SJSA1 (cell line): ENCODE data around the gene FBN1. TPM values are rescaled to one million over a fixed set of nuclear protein-coding genes. Genes with fewer than 3 reads are reported as not detected.

Experiments
- DNase-seq, 2 experiments: peaks; one replicate each; pipeline ENCODE4 v3.0.0-alpha.2; 2015 to 2020; ENCODE audit warnings: low spot score in 2 of 2, low read depth in 1 of 2
- H3K27ac ChIP-seq: fragments of 250-450 bp; sonication (Bioruptor Pico); 2 replicates; pipeline ENCODE4 v1.5.1; 2020; ENCODE audit warnings: mild to moderate bottlenecking, moderate library complexity
- H3K27me3 ChIP-seq: fragments of 250-450 bp; sonication (Bioruptor Pico); replicated peaks from 2 replicates; pipeline ENCODE4 v1.5.1; 2020; ENCODE audit warnings: mild to moderate bottlenecking, moderate library complexity
- H3K36me3 ChIP-seq: fragments of 250-450 bp; sonication (Bioruptor Pico); 2 replicates; pipeline ENCODE4 v1.5.1; 2020; ENCODE audit warnings: mild to moderate bottlenecking
- H3K4me1 ChIP-seq: fragments of 250-450 bp; sonication (Bioruptor Pico); replicated peaks from 2 replicates; pipeline ENCODE4 v1.6.1; 2021; ENCODE audit warnings: mild to moderate bottlenecking
- H3K4me3 ChIP-seq: fragments of 250-450 bp; sonication (Bioruptor Pico); 2 replicates; pipeline ENCODE4 v1.5.1; 2020; ENCODE audit warnings: mild to moderate bottlenecking
- H3K9me3 ChIP-seq: fragments of 250-450 bp; sonication (Bioruptor Pico); replicated peaks from 2 replicates; pipeline ENCODE4 v1.5.1; 2020; ENCODE audit warnings: mild to moderate bottlenecking
- total RNA-seq: library from RNA; depleted of rRNA; stranded (reverse); fragments of >200 nt; shearing (Covaris generic); gene quantifications from 2 replicates; pipeline ENCODE4 v1.2.3, GENCODE V29; 2014

FBN1 gene
- total RNA-seq, 1 experiment from 2014 or later: 352 TPM

- DNase-seq: no peak
- H3K27ac ChIP-seq: no peak overlapping the region
Observed at GRCh38 chr15:48413304-48413703, 232.2 kb downstream of the FBN1 start.

DNA sequence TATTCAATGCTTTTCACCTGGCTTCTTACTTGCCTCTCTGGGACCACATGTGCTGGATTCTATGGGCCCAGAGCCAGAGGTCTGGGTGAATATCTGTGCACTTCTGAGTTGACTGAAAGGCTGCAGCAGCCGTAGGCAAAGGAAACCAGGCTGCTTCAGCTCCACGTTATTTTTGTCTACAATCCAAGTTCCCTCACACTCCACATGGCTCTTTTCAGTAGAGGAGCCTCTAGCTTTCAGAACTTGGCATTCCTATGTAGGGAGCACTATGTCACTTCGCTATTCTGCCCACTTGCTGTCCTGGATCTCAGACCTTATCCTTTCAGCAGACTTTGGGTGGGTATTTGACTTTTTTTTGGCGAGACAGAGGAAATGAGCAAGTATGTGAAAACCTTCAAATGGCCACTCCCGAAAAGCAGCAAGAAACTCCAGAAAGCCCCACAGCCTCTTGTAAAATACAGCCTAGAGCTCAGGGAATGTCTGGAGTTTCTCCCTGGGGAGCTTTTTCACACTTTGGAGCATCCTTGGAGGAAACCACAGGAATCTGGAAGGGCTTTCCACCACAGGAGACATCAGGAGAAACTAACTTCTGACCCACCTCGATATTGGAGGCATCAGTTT, 233.4 kb downstream of the FBN1 start:
- Histone ChIP-seq H3K27me3 (no peaks in the 10 kb centered on the region), H3K9me3 (no peaks in the 10 kb centered on the region), H3K4me1 (peaks cover 23% of the 10 kb centered on the region), H3K4me3 (no peak overlapping the region), H3K36me3 (peaks cover 83% of the 10 kb centered on the region), H3K27ac (no peak overlapping the region)
- no peak for DNase-seq

More at GRCh38 chr15:48413304-48413703, 232.2 kb downstream of the FBN1 start:
- H3K4me1 ChIP-seq: peaks cover 23% of the 10 kb centered on the region
- peaks cover 90% of the 10 kb centered on the region for H3K36me3 ChIP-seq
- no peak overlapping the region for H3K4me3 ChIP-seq
- H3K27me3 ChIP-seq: no peaks in the 10 kb centered on the region
- no peaks in the 10 kb centered on the region for H3K9me3 ChIP-seq

GRCh38 chr15:48409623-48410022, 235.9 kb downstream of the FBN1 start:
- Histone ChIP-seq H3K9me3 (no peaks in the 10 kb centered on the region), H3K4me1 (peaks cover 16% of the 10 kb centered on the region), H3K27ac (no peak overlapping the region), H3K36me3 (peaks cover 65% of the 10 kb centered on the region), H3K4me3 (no peak overlapping the region), H3K27me3 (no peaks in the 10 kb centered on the region)
- no peak for DNase-seq

DNA sequence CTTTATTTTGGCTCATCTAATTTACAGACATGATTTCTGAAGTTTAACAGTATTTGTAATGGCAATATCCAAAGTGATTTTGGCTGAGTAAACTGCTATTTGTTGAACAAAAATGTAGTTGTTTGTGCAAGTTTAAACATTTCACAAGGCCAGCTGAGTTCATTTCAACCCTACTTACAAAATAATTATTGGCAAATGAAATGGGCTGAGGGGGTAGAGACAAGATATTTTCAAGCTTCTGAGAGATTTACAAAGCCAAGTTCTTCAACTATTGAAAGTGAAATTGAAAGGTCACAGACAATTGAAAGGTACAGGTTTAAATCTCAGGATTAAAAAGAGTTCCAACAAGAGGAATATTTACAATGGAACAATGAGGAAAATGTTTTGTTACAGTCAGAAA, 237.2 kb downstream of the FBN1 start:
- Histone ChIP-seq H3K27ac (no peak overlapping the region), H3K36me3 (peaks cover 52% of the 10 kb centered on the region), H3K27me3 (no peaks in the 10 kb centered on the region), H3K9me3 (no peaks in the 10 kb centered on the region), H3K4me1 (peaks cover 9% of the 10 kb centered on the region), H3K4me3 (no peak overlapping the region)
- no peak for DNase-seq

GRCh38 chr15:48407646-48408045, 237.9 kb downstream of the FBN1 start:
- H3K27ac ChIP-seq: no peak overlapping the region
- peaks cover 5% of the 10 kb centered on the region for H3K4me1 ChIP-seq
- no peaks in the 10 kb centered on the region for H3K9me3 ChIP-seq
- H3K36me3 ChIP-seq: peaks cover 45% of the 10 kb centered on the region
- no peak overlapping the region for H3K4me3 ChIP-seq
- H3K27me3 ChIP-seq: no peaks in the 10 kb centered on the region
- no peak for DNase-seq

- Histone ChIP-seq H3K27ac (no peak overlapping the region), H3K36me3 (peaks cover 38% of the 10 kb centered on the region), H3K4me1 (peaks cover 1% of the 10 kb centered on the region; the same call in 1 of the 2 replicates), H3K4me3 (no peak overlapping the region), H3K27me3 (no peaks in the 10 kb centered on the region), H3K9me3 (no peaks in the 10 kb centered on the region)
- no peak for DNase-seq
Observed at GRCh38 chr15:48406911-48407310, 238.6 kb downstream of the FBN1 start.

DNA sequence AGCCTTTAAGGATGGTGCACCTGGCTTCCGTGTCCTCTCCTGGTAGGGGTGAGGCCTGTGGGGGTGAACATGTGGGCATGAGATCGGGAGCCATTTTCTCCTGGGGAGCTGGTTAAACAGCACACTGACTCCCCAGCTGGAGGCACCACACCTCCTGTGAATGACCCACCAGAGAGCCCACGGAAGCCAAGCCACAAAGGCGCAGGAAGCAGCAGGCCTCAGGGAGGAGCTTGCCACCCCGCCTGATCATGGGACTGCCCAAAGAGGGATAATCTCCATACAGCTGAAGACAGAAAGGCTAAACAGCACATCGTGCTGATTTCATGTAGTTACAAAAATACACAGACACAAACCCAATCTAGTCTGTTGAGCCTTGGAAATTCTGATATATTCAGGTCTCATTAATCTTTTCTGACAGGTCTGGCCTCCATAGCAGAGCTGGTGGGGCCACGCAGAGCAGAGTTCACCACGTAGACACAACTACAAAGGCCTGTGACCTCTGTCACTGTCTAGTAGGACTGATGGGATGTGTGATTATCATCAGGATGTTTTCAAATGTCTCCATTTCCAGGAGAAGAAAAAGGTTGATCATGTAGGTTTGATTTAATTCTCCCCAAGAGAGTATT, 239.1 kb downstream of the FBN1 start:
- Histone ChIP-seq H3K4me3 (no peak overlapping the region), H3K27me3 (no peaks in the 10 kb centered on the region), H3K36me3 (peaks cover 33% of the 10 kb centered on the region), H3K4me1 (no peaks in the 10 kb centered on the region), H3K9me3 (no peaks in the 10 kb centered on the region), H3K27ac (no peak overlapping the region)
- no peak for DNase-seq

DNA sequence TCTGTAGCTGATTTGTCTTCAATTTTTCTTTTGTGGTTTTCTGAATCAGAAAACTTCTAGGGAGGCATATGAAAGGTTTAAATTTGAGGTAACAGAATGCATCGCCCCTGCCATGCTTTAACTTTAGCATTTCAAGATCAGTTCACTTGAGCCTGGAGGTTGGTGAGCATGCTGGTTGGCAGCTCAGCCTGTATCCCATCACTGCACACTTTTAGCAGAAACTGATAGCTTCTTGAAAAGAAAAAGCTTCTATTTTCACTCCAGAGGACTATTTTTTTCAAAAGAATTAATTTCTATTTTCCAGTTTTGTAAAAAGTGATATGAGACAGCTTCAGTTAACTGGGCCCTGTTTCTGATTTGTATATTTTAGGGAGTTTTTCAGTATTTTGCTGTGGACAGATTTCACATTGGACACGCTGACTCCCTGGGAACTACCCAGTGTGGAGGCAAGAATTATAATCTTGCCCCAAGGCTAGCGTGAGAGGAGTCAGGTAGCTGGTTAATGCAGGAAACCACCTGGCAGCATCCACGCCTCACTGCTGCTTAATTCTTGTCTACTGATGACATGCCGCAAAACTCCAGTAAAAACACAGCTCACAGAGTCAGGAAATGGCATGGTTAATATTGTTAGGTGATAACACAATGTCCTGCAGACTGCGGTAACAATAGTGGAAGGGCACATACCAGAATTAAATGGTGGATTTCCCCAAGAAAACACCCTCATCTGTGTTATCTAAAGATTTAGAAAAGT, 242.9 kb downstream of the FBN1 start:
- H3K4me1 ChIP-seq: peaks cover 9% of the 10 kb centered on the region; the same call in 1 of the 2 replicates
- 0 out of 2 replicates have a peak, but pooled peaks cover 3% of the 10 kb centered on the region for H3K36me3 ChIP-seq
- no peaks in the 10 kb centered on the region for H3K9me3 ChIP-seq
- H3K27ac ChIP-seq: no peak overlapping the region
- no peaks in the 10 kb centered on the region for H3K27me3 ChIP-seq
- DNase-seq: no peak
- H3K4me3 ChIP-seq: no peak overlapping the region

- DNase-seq: peak in 1 of 2 experiments; percentile 34
- H3K27me3 ChIP-seq: no peaks in the 10 kb centered on the region
- H3K9me3 ChIP-seq: no peaks in the 10 kb centered on the region
- H3K4me1 ChIP-seq: peaks cover 9% of the 10 kb centered on the region
- no peak overlapping the region for H3K27ac ChIP-seq
- H3K36me3 ChIP-seq: no peaks in the 10 kb centered on the region
- H3K4me3 ChIP-seq: no peak overlapping the region
Observed at GRCh38 chr15:48400086-48400485, 245.4 kb downstream of the FBN1 start.

- Histone ChIP-seq H3K4me3 (no peak overlapping the region), H3K36me3 (no peaks in the 10 kb centered on the region), H3K27me3 (no peaks in the 10 kb centered on the region), H3K4me1 (peaks cover 9% of the 10 kb centered on the region), H3K9me3 (no peaks in the 10 kb centered on the region), H3K27ac (no peak overlapping the region)
- no peak for DNase-seq
Observed at GRCh38 chr15:48397841-48398240, 247.7 kb downstream of the FBN1 start.

DNA sequence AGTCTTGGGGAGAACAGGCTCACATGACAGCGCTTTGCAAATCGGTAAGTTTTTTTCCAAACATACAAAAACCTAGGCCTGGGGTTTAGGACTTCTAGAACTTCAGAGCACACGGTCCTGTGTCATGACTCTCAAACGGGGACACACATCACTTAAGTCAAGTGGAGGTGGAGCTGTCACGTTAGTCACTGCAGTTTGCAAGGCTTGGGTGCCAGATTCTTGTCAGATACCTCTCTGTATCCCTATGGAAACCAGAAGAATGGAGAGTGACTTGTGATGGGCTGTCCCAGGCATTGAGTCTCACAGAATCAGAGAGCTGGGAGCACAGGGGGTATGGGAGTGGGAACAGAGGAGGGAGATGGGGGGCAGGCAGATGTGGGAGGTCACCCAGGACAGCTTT, 249.5 kb downstream of the FBN1 start:
- H3K4me1 ChIP-seq: peaks cover 16% of the 10 kb centered on the region
- H3K27me3 ChIP-seq: no peaks in the 10 kb centered on the region
- H3K4me3 ChIP-seq: no peak overlapping the region
- no peaks in the 10 kb centered on the region for H3K9me3 ChIP-seq
- no peak for DNase-seq
- H3K36me3 ChIP-seq: no peaks in the 10 kb centered on the region
- H3K27ac ChIP-seq: no peak overlapping the region

- no peaks in the 10 kb centered on the region for H3K36me3 ChIP-seq
- H3K9me3 ChIP-seq: no peaks in the 10 kb centered on the region
- H3K27ac ChIP-seq: no peak overlapping the region
- DNase-seq: no peak
- H3K27me3 ChIP-seq: no peaks in the 10 kb centered on the region
- H3K4me1 ChIP-seq: peaks cover 16% of the 10 kb centered on the region
- no peak overlapping the region for H3K4me3 ChIP-seq
Observed at GRCh38 chr15:48395521-48396011, 249.9 kb downstream of the FBN1 start.

GRCh38 chr15:48394970-48395369, 250.5 kb downstream of the FBN1 start:
- peaks cover 12% of the 10 kb centered on the region for H3K4me1 ChIP-seq
- H3K27ac ChIP-seq: no peak overlapping the region

More at GRCh38 chr15:48394970-48395369, 250.5 kb downstream of the FBN1 start:
- no peak for DNase-seq
- no peaks in the 10 kb centered on the region for H3K27me3 ChIP-seq
- no peak overlapping the region for H3K4me3 ChIP-seq
- no peaks in the 10 kb centered on the region for H3K36me3 ChIP-seq
- H3K9me3 ChIP-seq: no peaks in the 10 kb centered on the region
